ENCODE measurements around the gene ZFR.

ZFR gene

DNA sequence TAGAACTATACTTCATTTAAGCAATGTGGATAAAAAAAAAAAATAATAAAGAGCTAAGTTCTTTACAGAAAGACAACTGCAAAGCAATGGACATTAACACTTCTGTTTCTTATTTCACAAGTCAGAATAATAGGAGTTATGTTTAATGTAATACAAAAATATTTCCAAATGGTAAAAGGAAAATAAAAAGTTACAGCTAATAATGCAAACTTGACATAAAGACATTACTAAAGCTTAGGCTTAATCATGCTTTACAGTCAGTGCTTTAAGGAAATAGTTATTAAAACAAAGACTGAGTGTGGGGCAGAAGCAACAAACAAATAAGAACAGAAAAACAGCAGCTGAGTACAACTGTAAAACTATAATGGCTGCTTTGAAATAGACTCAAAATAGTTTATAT lies 56.7 kb downstream of the ZFR start:
- TF ChIP-seq CTCF (IDR thresholded peaks at IDR 0.05; ENCODE audit: extremely low read depth, insufficient read depth, missing control alignments) = no peak
- DNase-seq (ENCODE audit: low spot score) = no peak
- in situ Hi-C loops (cut with MboI; ENCODE audit: low pct_unique_long_range_greater_than_20kb, low sequenced_read_pairs, unreplicated experiment) = no loop called here

DNA sequence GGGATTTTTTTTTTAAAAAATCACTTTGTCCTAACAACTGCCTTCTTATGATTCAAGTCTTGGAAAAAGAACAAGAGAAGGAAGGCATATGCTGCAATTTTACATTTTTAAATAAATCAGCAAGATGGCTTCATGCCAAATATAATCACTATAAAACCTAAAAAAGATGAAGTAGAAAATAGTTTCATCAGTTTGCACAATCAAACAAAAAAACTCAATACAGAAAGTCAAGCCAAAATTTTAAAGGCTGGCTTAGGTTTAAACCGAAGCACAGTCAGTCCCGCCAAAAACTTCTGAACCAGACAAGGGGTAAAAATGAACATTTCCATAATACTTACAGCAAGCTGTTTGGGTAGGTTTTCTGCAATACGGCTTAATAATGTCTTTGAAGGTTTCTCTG lies 57.3 kb downstream of the ZFR start:
- TF ChIP-seq CTCF (IDR thresholded peaks at IDR 0.05; ENCODE audit: extremely low read depth, insufficient read depth, missing control alignments) = no peak
- in situ Hi-C loops (cut with MboI; ENCODE audit: low pct_unique_long_range_greater_than_20kb, low sequenced_read_pairs, unreplicated experiment) = no loop called here
- no peak for DNase-seq (ENCODE audit: low spot score)

- no peak for DNase-seq (ENCODE audit: low spot score)
- in situ Hi-C loops (cut with MboI; ENCODE audit: low pct_unique_long_range_greater_than_20kb, low sequenced_read_pairs, unreplicated experiment) = no loop called here
- no peak for TF ChIP-seq CTCF (IDR thresholded peaks at IDR 0.05; ENCODE audit: extremely low read depth, insufficient read depth, missing control alignments)
These were observed 59.9 kb downstream of the ZFR start for GRCh38 chr5:32384621-32385020.

- no peak for TF ChIP-seq CTCF (IDR thresholded peaks at IDR 0.05; ENCODE audit: extremely low read depth, insufficient read depth, missing control alignments)
- DNase-seq (ENCODE audit: low spot score) = no peak
- in situ Hi-C loops (cut with MboI; ENCODE audit: low pct_unique_long_range_greater_than_20kb, low sequenced_read_pairs, unreplicated experiment) = no loop called here
These were observed 61.0 kb downstream of the ZFR start for GRCh38 chr5:32383586-32383985.

- no peak for DNase-seq (ENCODE audit: low spot score)
- in situ Hi-C loops (cut with MboI; ENCODE audit: low pct_unique_long_range_greater_than_20kb, low sequenced_read_pairs, unreplicated experiment) = no loop called here
- no peak for TF ChIP-seq CTCF (IDR thresholded peaks at IDR 0.05; ENCODE audit: extremely low read depth, insufficient read depth, missing control alignments)
These were observed 61.5 kb downstream of the ZFR start for GRCh38 chr5:32383065-32383464.

- DNase-seq (ENCODE audit: low spot score) = no peak
- no peak for TF ChIP-seq CTCF (IDR thresholded peaks at IDR 0.05; ENCODE audit: extremely low read depth, insufficient read depth, missing control alignments)
- in situ Hi-C loops (cut with MboI; ENCODE audit: low pct_unique_long_range_greater_than_20kb, low sequenced_read_pairs, unreplicated experiment) = no loop called here
These were observed 65.1 kb downstream of the ZFR start for GRCh38 chr5:32379421-32379820.

DNA sequence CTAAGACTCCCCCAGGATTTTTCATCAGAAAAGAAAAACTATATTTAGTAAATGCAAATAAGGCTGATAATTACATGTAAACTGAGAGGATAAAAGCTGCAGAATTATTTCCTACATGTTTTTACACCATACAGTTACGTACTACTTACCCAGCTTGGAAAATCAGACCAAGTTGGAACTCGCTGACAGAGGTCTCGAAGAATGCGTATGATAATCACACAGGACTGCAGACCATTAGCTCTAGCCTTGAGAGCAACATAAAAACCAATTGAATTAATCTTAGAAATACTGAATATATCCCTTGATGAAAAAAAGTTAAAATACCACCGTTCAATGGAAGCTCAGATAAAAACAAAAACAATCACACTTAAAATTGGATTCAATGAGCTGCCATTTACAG lies 65.6 kb downstream of the ZFR start:
- TF ChIP-seq CTCF (IDR thresholded peaks at IDR 0.05; ENCODE audit: extremely low read depth, insufficient read depth, missing control alignments) = no peak
- DNase-seq (ENCODE audit: low spot score) = no peak
- in situ Hi-C loops (cut with MboI; ENCODE audit: low pct_unique_long_range_greater_than_20kb, low sequenced_read_pairs, unreplicated experiment) = no loop called here
